Activated effector memory CD4-positive, alpha-beta T cell treated with Interleukin-2 at 50 U/mL for 16 hours (primary cell): ENCODE data around the gene NUP93.
"Not testable (repeated sequence)": the region's sequence is repeated elsewhere in the genome, so short reads cannot be mapped to it uniquely, and the experiment has no call there.

Experiments used
- DNase-seq: peaks from one replicate; pipeline ENCODE4 v3.0.0-alpha.2; 2020

NUP93 gene

DNA sequence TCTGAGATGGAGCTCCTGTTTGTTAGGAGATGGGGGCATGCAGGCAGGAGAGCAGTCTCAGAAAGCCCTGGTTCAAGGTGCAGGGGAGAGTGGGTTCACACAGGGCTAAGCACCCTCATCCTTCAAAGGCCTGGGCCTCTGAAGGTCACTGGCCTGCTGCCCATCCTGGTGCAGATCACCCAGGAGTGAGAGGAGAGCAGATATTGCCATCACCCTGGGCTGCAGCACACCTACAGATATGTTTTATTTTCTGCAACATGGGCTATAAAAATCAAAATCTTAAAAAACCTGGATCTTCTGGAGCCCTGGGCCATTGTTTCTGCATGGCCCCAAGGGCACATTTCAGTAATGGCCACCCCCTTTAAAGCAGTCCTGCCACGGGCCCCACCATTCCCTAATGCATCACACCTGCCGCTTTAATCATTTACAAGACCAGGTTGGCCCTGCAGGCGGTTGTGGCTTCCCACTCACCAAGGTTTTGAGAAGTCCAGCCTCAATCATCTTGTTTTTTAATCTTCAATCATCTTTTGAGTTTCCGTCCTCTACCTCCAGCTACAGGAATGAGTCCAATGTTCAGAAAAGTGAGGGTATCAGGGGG, 20.4 kb upstream of the NUP93 start:
- DNase-seq, result no peak

- no peak for DNase-seq
Measured at GRCh38 chr16:56710181-56710737, 19.7 kb upstream of the NUP93 start.

- DNase-seq, result no peak
Measured at GRCh38 chr16:56711862-56712261, 18.1 kb upstream of the NUP93 start.

DNA sequence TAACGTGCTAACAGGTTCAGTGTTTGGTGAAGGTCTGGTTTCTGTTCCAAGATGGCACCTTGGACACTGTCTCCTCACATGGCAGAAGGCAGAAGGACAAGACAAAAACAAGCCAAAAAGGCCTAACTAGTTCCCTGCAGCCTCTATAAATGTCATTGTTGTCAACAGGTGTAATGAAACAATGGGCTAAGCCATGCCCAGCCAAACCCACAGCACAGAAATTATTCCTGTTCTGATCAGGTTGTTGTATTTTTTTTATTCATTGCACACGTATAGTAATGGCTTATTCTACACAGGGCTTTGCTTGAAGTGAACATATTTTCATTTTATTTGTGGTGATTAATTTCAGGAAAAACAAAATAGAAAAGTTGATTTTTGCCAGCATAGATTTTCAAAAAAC, 16.1 kb upstream of the NUP93 start:
- DNase-seq, result no peak

DNA sequence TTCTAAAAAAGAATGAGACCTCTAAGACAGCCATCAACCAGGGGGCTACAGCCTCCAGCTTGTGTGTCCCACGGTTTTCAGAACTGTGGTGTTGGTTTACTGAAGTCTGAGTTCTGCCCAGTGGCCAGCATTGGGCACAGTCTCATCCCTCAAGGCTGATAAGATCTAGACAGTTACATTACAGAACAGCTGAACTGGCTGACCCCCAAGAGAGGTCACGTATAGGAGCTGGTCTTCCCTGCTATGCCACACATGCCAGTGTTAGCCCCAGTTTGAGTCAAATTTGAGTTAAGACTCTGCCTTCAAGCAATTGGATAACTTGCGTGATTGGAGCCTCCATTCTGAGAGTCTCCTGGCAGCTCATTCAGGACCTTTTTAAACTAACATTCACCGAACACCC, 14.8 kb upstream of the NUP93 start:
- no peak for DNase-seq

DNA sequence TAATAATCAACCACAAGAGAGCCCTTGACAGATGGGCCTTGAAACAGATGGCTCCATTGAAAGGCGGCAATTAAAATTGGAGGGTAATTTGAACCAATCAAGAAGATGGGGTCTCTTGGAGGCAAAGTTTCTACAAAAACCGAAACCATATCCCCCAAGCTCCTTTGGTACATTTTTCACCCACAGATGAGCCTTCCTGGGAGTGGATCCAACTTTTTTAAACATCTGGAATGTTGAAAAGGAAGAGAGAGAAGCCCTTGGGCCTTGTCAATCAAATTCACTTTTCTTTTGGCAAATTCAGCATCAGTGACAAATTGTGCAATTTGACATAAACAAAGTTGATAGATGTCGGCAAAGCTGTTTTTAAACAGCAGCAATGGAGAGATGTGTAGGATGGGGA, 13.2 kb upstream of the NUP93 start:
- no peak for DNase-seq

GRCh38 chr16:56717532-56717931, 12.4 kb upstream of the NUP93 start:
- DNase-seq, result not testable (repeated sequence)

- no peak for DNase-seq
Measured at GRCh38 chr16:56722200-56722842, 7.6 kb upstream of the NUP93 start.

DNA sequence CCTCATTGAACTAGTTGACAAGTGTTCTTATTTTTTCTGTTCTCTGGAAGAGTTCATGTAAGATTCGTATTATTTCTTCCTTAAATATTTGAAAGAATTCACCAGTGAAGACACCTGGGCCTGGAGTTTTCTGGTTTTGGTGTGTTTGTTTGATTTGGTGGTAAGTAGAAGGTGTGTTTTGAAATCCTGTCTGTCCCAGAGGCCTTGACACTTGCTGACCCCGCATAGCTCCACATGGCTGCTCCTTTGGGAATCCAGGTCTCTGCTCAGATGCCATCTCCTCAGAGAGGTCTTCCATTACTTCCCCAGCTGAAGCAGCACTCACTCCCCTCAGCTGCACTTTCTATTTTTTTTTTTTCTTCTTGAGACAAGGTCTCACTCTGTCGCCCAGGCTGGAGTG, 5.7 kb upstream of the NUP93 start:
- no peak for DNase-seq

GRCh38 chr16:56726283-56726682, 3.6 kb upstream of the NUP93 start:
- DNase-seq, result no peak

GRCh38 chr16:56726926-56727325, 3.0 kb upstream of the NUP93 start:
- no peak for DNase-seq

GRCh38 chr16:56728027-56728426, 1.9 kb upstream of the NUP93 start:
- no peak for DNase-seq

DNA sequence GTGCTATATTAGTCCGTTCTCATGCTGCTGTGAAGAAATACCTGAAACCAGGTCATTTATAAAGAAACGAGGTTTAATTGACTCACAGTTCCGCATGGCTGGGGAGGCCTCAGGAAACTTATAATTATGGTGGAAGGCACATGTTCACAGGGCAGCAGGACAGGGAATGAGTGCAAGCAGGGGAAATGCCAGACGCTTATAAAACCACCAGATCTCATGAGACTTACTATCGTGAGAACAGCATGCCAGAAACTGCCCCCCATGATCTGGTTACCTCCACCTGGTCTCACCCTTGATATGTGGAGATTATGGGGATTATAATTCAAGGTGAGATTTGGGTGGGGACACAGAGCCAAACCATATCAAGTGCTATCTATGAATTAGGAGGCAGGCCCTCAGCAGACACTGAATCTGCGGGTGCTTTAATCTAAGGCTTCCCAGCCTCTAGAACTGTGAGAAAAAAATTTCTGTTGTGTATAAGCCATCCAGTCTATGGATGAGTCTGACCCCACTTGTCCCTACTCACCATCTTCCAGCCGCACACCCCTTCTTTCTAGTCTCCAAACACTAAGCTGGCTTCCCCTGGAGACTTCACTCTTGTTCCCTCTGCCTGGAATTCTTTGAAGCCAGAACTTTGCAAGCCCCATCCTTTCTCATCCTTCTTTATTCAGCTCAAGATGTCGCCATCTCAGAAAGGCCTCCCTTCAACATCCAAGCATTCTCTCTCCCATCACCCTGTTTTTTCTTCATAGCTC, 772 bp upstream of the NUP93 start:
- no peak for DNase-seq

GRCh38 chr16:56732366-56732765, 2.4 kb downstream of the NUP93 start:
- no peak for DNase-seq

GRCh38 chr16:56732832-56733231, 2.9 kb downstream of the NUP93 start:
- no peak for DNase-seq

DNA sequence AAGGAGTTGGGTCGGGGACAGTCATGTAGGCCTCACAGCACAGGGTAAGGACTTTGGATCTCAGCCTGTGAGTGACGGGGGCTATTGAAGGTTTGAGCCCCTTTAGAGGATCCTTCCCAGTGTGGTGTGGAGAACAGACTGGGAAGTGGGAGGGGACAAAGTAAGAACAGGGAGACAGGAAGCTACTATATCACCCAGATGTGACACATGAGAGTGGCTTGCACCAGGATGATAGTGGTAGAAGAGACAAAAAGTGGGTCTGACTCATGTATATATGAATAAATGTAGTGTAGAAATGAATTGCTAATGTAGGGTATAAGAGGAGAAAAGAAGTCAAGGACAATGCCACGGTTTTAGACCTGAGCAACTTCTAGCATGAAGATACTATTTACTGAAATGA, 4.5 kb downstream of the NUP93 start:
- DNase-seq, result no peak

DNA sequence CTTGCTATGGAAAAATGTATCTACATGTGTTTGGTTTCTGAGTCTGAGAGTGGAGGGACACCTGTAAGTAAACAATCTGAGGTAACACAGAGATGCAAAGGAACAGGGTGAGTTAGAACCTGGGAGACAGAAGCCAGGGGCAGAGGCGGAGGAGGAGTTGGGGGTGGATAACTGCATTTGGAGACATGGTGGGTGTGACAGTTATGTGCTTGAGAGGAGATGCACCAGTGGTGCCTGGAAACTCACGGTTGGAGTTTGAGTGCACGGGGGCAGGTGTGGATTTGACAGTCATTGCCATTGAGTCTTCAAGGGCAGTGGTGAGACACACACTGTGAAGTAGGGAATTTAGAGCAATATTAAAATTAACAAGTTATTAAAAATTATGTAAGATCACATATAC, 6.5 kb downstream of the NUP93 start:
- DNase-seq, result no peak

- DNase-seq, result no peak
Measured at GRCh38 chr16:56737539-56737938, 7.6 kb downstream of the NUP93 start.

DNA sequence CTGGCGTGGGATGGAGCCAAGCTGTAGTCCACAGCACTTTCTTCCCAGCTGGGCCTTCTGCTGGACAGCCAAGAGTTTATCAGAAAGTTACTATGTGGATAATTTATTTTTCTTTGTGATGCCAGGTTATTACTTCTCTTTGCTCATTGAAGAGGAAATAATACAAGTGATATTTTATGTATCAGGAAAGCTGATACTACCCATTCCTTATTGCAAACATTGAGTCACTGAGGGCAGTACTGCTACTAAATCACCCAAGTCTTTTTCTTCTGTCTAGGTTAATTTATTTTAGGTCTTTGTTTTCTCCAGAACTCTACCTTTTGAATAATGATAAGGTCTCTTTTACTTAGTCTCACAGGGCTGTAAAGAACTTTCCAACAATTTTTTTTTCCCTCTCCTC, 8.3 kb downstream of the NUP93 start:
- DNase-seq, result no peak

GRCh38 chr16:56739378-56739777, 9.4 kb downstream of the NUP93 start:
- not testable (repeated sequence) for DNase-seq

DNA sequence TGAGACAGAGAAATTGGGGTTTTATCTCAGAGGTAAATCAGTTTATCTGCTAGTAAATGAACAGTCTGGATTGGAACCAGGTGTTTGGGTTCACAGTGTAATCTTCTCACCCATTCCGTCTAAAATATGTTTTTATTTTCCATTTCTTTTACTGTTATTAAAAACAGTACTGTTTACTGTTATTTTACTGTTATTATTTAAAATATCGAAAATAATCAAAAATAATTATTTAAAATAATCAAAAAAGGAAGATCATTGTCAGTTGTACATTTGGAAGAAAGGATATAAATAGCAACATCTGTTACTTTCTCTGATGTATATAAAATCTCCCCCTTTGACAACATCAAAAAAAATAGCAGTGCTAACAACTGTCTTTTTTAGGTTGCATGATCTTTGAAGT, 11.5 kb downstream of the NUP93 start:
- no peak for DNase-seq

GRCh38 chr16:56742030-56742984, 12.4 kb downstream of the NUP93 start:
- DNase-seq, result no peak

GRCh38 chr16:56743840-56744239, 13.9 kb downstream of the NUP93 start:
- DNase-seq, result no peak
